Activated CD8-positive, alpha-beta memory T cell treated with anti-CD3 and anti-CD28 coated beads for 1 hour (primary cell): Measurements from ENCODE around the gene TBX21.
A peak's percentile ranks its signal among the peaks of the same experiment; 100 is the strongest.

Source experiments
- DNase-seq, 2 donors: peaks; one replicate each; pipeline ENCODE4 v3.0.0-alpha.2; 2020; ENCODE audit warnings: low read depth in 1 of 2; ENCODE audit errors: extremely low read depth in 1 of 2

TBX21 gene

DNA sequence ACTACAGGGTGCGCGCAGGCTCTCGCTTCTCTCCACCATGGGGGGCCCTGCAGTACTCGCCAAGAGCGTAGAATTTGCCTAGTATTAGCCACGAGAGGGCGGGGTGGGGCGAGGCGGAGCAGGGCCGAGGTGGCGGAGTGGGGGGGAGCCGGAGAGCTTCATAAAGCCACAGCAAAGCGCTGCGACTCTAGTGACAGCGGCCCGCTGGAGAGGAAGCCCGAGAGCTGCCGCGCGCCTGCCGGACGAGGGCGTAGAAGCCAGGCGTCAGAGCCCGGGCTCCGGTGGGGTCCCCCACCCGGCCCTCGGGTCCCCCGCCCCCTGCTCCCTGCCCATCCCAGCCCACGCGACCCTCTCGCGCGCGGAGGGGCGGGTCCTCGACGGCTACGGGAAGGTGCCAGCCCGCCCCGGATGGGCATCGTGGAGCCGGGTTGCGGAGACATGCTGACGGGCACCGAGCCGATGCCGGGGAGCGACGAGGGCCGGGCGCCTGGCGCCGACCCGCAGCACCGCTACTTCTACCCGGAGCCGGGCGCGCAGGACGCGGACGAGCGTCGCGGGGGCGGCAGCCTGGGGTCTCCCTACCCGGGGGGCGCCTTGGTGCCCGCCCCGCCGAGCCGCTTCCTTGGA is at the start of gene TBX21:
TBX21 (plus strand) TSS at position 190 of the 627 bp plus-strand sequence; CDS start at position 409, 219 bp downstream.
- peak; percentile 83 to 84 for DNase-seq

DNA sequence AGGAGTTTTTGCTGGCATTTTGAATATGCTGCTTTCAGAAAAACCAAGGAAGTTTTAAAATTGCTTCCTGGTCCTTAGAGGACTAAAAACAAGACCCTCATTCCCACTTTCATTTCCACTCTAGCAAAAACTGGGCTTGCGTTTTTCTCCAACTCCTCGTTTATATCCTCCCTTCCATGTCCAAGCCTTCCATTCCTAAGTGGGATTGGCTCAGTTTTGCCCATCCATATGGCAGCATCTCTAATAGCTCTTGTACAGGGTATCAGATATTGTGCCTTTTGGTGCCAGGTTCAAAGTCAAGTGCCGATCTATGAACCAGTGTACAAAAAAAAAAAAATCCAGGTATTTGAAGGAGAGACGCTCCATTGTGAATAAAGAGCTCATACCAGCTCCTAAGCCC is 49.0 kb upstream of the TBX21 start:
- no peak for DNase-seq

- no peak for DNase-seq
Measured at GRCh38 chr17:47684535-47685193, 48.4 kb upstream of the TBX21 start.

DNA sequence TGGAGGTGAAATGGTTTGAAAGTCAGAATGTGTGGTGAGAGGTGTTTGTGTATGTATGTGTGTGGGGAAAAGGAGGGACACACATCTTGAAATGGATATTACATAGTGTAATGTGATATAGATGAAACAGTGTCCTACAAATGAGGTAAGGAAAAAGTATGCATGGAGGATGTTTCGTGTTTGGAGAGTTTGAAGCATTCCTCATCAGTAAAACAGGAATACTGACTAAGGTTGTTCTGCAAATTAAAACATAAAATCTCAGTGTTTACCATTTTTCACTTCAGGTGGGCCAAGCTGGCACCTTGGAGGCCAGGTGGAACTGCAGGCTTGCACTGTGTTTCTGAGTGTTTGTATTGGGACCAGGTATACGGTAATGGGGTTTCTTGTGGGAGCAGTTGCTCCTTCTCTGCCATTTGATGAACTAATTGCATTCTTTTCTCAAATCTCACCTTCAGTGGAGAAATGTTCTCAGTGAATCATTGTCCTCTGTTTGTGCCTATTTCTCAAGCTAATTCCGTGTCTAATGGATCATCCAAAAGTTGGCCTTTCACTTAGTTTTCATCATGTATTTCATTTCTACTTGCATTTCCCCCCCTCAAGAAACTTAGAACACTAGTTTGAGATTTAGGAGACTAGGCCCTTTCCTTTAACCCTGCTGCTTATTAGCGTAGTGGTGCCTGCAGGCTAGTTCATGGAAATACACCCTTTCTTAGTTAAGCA is 47.3 kb upstream of the TBX21 start:
- DNase-seq = no peak

- DNase-seq = no peak
Measured at GRCh38 chr17:47686276-47686635, 46.8 kb upstream of the TBX21 start.

DNA sequence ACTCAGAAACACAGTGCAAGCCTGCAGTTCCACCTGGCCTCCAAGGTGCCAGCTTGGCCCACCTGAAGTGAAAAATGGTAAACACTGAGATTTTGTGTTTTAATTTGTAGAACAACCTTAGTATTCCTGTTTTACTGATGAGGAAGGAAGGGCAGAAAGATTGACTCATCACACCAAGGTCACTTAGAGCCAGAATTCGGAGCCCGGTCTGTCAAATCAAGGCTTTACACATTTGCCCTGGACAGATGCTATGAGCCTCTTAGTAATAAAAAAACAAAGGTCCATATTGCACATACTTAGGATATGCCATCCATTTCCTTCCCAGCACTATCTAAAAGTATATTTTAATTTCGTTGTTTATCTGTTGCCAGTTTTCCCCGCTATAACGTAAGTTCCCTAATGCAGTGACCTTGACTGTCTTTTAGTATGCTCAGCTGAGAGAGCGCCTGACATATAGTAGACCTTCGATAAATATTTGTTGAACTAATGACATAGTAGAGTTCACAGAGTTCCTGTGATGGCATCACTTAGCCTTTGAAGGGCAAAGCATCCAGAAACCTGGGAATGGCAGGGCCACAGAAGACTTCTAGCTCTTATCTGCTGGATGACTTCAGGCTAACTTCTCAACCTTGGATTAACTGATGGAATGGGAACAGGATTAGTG is 46.2 kb upstream of the TBX21 start:
- no peak for DNase-seq

GRCh38 chr17:47687328-47687690 is 45.7 kb upstream of the TBX21 start:
- DNase-seq = no peak

GRCh38 chr17:47687748-47688147 is 45.3 kb upstream of the TBX21 start:
- no peak for DNase-seq

GRCh38 chr17:47690121-47690520 is 42.9 kb upstream of the TBX21 start:
- DNase-seq = no peak

- no peak for DNase-seq
Measured at GRCh38 chr17:47692137-47692894, 40.7 kb upstream of the TBX21 start.

DNA sequence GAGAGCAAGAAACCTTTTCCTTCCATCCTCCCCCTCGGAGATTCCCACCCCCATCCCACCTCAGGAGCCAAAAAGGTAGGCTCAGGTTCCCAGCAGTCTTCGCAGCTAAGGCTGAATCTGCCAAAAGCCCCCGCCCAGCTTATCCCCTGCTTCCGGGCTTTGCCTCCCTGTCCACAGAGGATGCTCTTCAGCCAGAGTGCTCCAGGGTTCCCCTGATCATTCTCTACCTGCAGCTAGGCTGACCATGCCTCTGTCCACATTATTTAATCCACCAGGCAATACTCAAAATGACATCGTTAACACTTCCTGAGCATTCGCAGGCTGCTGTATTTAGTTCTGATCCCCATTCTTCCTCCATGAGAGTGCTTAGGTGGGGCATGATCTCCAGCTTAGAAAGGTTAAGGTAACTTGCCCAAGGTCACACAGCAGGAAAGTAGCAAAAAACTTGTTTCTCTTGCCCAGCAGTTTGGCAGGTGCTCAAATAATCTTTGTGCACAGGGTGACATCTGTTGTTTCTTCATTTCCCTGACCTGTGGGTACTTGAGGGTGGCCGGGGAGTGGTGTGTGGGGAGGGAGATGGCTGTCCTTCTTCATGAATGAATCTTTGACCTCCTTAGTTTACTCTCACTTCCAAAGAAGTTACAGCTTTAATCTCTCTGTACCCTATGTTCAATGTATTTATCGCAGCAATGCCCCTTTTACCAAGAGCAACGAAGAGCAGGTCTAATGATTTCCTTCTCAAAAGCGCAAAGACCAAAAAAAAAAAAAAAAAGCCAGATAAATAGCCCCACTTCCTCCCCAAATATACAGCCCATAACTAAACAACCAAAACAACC is 39.9 kb upstream of the TBX21 start:
- DNase-seq = no peak

GRCh38 chr17:47693731-47694580 is 39.1 kb upstream of the TBX21 start, which contains the start of gene TBKBP1:
TSS of gene TBKBP1 (plus strand) at chr17:47694161. CDS start at chr17:47696113, 1,952 bp downstream.
- DNase-seq = no peak

DNA sequence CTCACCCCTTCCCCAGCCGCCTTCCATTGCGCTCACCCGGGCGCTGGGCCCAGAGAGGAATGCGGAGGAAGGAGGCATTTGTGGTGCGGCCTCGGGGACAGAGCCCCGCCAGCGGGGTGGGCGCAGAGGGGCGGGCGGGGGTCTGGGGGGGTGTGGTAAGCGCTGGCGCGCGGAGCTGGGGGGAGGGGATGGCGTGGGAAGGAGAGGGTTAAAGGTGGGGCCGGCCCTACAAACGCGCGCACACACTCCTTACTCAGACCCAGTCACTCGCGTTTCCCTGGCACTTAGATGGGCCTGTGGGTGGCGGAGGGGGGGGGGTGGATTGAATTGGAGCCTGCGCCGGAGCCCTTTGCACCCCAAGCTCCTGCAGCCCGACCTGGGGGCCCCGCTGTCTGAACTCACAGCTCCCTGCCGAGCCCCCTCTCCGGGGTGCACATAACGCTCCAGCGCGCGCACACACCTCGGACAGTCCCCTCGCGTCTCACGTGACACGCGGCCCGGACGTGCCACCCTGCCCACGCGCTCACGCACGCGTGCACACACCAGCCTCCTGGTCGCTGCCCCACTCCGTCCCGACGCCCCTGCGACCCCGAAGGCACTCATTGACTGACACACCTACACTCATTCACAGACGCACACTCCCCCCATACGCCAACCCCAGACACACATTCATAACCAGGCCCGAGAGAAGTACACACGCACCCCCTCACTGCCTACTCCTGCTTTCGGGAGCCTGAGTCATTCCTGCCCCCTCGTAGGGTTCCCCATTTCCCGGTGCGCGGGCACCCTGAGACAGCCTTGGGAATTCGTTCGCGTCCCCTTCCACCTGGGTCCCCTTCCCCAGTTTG is 38.2 kb upstream of the TBX21 start:
- no peak for DNase-seq

GRCh38 chr17:47695429-47696376 is 37.3 kb upstream of the TBX21 start:
- no peak for DNase-seq

GRCh38 chr17:47696717-47697642 is 36.1 kb upstream of the TBX21 start:
- no peak for DNase-seq
